ENCODE data around the gene ERBIN. TPM values are rescaled to one million over a fixed set of nuclear protein-coding genes. Genes with fewer than 3 reads are reported as not detected.

ERBIN gene
- total and polyA plus RNA-seq, 9 of the 15 experiments (the other 6 are each of a cell fraction or from before 2014, with no cell fraction given) = 11.9 to 72.8 (median 41.7) TPM

GRCh38 chr5:65923339-65923738, 3.0 kb upstream of the ERBIN start:
- intact Hi-C loops (cut with micrococcal nuclease) = loop anchor here (10.0 kb wide), 1 partner anchor 299 kb away; the partner anchor contains the start of genes SHLD3, TRAPPC13 and TRIM23

More at GRCh38 chr5:65923339-65923738, 3.0 kb upstream of the ERBIN start:
- Histone ChIP-seq H3K4me1 (replicated peaks in 1 of 2; ENCODE audit: control insufficient read depth in 2 of 2, insufficient read depth in 2 of 2, low read length in 2 of 2) (peaks cover 2 to 12% of the 10 kb centered on the region in 2 experiments; a peak in 4 of 5 replicates), H3K4me3 (no peak overlapping the region), H3K9ac (ENCODE audit: insufficient read depth in 1 of 2, low read depth in 2 of 2, low read length in 2 of 2) (no peak overlapping the region), H3K4me2 (ENCODE audit: insufficient read depth, low read length) (no peak overlapping the region), H4K20me1 (replicated peaks; ENCODE audit: control insufficient read depth, insufficient read depth, low read length) (no peaks in the 10 kb centered on the region), H2AFZ (ENCODE audit: low read depth, low read length) (no peak overlapping the region), H3K36me3 (ENCODE audit: control insufficient read depth, insufficient read depth, low read length) (no peaks in the 10 kb centered on the region), H3K9me1 (ENCODE audit: control insufficient read depth, insufficient read depth, low read length) (no peaks in the 10 kb centered on the region), H3K79me2 (ENCODE audit: control insufficient read depth, insufficient read depth, low read length) (peaks cover 36% of the 10 kb centered on the region), H3K27me3 (ENCODE audit: control insufficient read depth in 2 of 2, insufficient read depth in 2 of 2, low read length in 2 of 2) (no peaks in the 10 kb centered on the region), H3K9me3 (replicated peaks; ENCODE audit: control insufficient read depth, insufficient read depth, low read depth, low read length) (no peaks in the 10 kb centered on the region), H3K27ac (ENCODE audit: extremely low read depth, low read depth, low read length) (no peak overlapping the region)
- DNase-seq (ENCODE audit: extremely low read depth in 1 of 4, low spot score in 3 of 4) = no peak
- TF ChIP-seq KAT8 (IDR thresholded peaks at IDR 0.05; ENCODE audit: low read depth) = no peak
- TF ChIP-seq, protein P1, sequence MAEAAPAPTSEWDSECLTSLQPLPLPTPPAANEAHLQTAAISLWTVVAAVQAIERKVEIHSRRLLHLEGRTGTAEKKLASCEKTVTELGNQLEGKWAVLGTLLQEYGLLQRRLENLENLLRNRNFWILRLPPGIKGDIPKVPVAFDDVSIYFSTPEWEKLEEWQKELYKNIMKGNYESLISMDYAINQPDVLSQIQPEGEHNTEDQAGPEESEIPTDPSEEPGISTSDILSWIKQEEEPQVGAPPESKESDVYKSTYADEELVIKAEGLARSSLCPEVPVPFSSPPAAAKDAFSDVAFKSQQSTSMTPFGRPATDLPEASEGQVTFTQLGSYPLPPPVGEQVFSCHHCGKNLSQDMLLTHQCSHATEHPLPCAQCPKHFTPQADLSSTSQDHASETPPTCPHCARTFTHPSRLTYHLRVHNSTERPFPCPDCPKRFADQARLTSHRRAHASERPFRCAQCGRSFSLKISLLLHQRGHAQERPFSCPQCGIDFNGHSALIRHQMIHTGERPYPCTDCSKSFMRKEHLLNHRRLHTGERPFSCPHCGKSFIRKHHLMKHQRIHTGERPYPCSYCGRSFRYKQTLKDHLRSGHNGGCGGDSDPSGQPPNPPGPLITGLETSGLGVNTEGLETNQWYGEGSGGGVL (CRISPR knock-in tag; IDR thresholded peaks at IDR 0.05) = no peak
- no TSS peak for BruUV-seq (replicated peaks)
- no peak for ATAC-seq
- POLR2A ChIA-PET = interaction anchor here (1.1 kb wide), 1 partner anchor 25 kb away, joined by 3 read pairs; no protein-coding TSS in a partner anchor
- CTCF ChIA-PET (ENCODE audit: low intra/inter-chr PET ratio) = no interaction called here
- 84% methylated on average over 5 of the region's 5 CpGs for WGBS (ENCODE audit: insufficient coverage, low coverage, missing lambda C conversion rate)
- no peak for FAIRE-seq
- in situ Hi-C loops (cut with MboI) = no loop called here

All from K562 (cell line).